Measurements from ENCODE around the gene MACROD2. TPM values are rescaled to one million over a fixed set of nuclear protein-coding genes. Genes with fewer than 3 reads are reported as not detected.

The MACROD2 gene
- total RNA-seq, 2 donors from 2014 or later: 8.0 to 19.4 TPM

DNA sequence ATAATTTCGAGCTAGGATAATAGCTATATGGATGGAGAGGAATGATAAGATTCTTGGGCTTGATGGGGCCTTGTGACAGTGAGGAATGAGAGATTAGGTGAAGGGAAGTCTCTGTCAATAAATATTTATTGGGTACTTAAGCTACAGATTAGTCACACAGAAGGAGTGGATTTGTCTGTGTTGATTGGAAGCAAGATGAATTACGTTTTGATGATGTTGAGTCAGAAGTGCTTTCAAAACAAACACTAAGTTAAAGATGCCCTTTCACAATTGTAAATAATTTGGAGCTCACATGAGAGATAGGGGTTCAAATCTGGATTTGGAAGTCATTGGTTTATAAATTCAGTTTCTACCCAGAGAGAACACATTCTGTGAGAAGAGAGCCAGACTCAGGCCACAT lies 1743.7 kb downstream of the MACROD2 start:
- no peaks in the 10 kb centered on the region for H3K4me1 ChIP-seq (replicated peaks)
- H3K27ac ChIP-seq: no peak overlapping the region
- H3K4me3 ChIP-seq: no peak overlapping the region
- H3K27me3 ChIP-seq (replicated peaks; ENCODE audit: insufficient read depth): no peaks in the 10 kb centered on the region
- TF ChIP-seq POLR2A (IDR thresholded peaks at IDR 0.05) (no peak), POLR2AphosphoS5 (IDR thresholded peaks at IDR 0.05) (no peak)
- TF ChIP-seq, protein P1, sequence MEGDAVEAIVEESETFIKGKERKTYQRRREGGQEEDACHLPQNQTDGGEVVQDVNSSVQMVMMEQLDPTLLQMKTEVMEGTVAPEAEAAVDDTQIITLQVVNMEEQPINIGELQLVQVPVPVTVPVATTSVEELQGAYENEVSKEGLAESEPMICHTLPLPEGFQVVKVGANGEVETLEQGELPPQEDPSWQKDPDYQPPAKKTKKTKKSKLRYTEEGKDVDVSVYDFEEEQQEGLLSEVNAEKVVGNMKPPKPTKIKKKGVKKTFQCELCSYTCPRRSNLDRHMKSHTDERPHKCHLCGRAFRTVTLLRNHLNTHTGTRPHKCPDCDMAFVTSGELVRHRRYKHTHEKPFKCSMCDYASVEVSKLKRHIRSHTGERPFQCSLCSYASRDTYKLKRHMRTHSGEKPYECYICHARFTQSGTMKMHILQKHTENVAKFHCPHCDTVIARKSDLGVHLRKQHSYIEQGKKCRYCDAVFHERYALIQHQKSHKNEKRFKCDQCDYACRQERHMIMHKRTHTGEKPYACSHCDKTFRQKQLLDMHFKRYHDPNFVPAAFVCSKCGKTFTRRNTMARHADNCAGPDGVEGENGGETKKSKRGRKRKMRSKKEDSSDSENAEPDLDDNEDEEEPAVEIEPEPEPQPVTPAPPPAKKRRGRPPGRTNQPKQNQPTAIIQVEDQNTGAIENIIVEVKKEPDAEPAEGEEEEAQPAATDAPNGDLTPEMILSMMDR (IDR thresholded peaks at IDR 0.05): no peak
- DNase-seq (ENCODE audit: low spot score): no peak
- H3K36me3 ChIP-seq: no peaks in the 10 kb centered on the region
- WGBS: 57% methylated on average over 2 of the region's 2 CpGs
- no peaks in the 10 kb centered on the region for H3K9me3 ChIP-seq
- intact Hi-C loops (cut with DNase I): no loop called here

DNA sequence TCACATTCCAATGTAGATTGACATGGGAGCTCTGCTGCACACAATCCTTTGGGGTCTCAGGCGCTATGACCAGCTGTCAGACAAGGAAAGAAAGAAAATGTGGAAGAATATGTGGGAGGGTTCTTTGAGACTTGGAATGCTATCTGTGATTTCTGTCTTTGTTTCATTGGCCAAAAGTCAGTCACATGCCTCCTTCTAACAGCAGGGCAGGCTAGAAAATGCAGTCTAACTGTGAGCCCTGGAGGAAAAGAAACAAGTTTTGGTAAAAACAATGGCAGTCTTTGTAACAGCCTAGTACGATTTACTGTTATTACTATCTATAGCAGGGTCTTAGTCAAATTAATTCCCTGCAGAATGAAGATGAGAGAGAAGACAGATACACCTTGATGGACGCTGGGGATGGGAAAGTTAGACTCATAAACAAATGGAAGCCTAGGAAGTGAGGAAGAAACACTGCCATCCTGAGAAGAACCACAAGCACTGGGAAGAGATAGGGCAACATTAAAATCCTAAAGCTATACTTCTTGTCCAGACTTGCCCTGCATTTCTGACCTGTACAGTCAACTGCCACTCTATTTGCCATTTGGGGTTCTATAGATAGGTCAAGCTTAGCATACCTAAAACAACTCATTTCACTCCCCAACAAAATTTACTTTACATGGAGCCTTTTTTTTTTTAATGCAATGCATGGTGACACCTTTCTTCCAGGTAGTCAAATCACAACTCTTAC lies 1744.9 kb downstream of the MACROD2 start:
- no peaks in the 10 kb centered on the region for H3K4me1 ChIP-seq (replicated peaks)
- 75% methylated on average over 3 of the region's 3 CpGs for whole genome bisulfite sequencing
- H3K27me3 ChIP-seq (replicated peaks; ENCODE audit: insufficient read depth): no peaks in the 10 kb centered on the region
- no peak for DNase-seq (ENCODE audit: low spot score)
- TF ChIP-seq, protein P1 (IDR thresholded peaks at IDR 0.05): no peak
- no peaks in the 10 kb centered on the region for H3K36me3 ChIP-seq
- intact Hi-C loops (cut with DNase I): no loop called here
- H3K9me3 ChIP-seq: no peaks in the 10 kb centered on the region
- H3K4me3 ChIP-seq: no peak overlapping the region
- no peak overlapping the region for H3K27ac ChIP-seq

DNA sequence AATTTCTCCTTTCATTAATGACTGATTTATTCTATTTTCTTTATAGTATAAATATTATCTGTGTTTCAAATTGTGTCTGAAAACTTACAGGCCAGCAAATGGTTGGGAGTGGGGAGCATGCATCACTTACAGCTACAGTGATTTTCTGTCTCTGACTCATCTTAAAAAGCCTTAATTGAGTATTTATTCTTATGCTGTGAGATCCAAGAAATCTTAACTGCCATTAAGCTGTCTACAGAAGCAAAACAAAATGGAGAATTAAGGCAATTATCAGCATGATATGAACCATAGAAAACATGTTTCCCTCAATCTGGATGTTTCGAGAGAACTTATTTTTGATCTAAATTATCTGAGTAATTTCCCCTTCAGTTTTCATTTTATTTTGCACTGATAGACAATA lies 1746.8 kb downstream of the MACROD2 start:
- Histone ChIP-seq H3K4me3 (no peak overlapping the region), H3K27ac (no peak overlapping the region), H3K36me3 (no peaks in the 10 kb centered on the region), H3K27me3 (replicated peaks; ENCODE audit: insufficient read depth) (no peaks in the 10 kb centered on the region), H3K9me3 (no peaks in the 10 kb centered on the region), H3K4me1 (replicated peaks) (no peaks in the 10 kb centered on the region)
- no peak for DNase-seq (ENCODE audit: low spot score)
- 96% methylated on average over 1 of the region's 1 CpG for WGBS
- intact Hi-C loops (cut with DNase I): no loop called here
- TF ChIP-seq POLR2AphosphoS5 (IDR thresholded peaks at IDR 0.05): no peak
- TF ChIP-seq, protein P1 (IDR thresholded peaks at IDR 0.05): no peak
- no peak for TF ChIP-seq POLR2A (IDR thresholded peaks at IDR 0.05)

DNA sequence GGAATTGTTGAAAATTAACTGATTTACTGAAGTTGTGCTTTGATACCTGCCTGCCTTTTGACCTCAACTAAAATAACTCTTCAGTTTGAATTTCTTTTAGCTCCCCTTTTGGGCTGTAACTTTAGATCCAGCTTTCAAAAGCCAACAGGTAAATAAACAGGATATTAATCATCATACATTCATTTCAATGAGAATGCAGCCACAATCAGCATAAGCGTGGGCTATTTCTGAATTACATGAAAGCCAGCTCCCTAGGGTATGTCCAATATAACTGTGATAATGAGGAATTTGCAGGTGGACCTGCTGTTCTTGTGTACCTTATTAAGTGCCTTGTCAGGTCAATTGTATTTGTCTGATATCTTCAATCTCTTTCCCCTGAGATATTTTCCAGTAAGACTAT lies 1747.3 kb downstream of the MACROD2 start:
- intact Hi-C loops (cut with DNase I): no loop called here
- Histone ChIP-seq H3K9me3 (no peaks in the 10 kb centered on the region), H3K4me3 (no peak overlapping the region), H3K27ac (no peak overlapping the region), H3K4me1 (replicated peaks) (no peaks in the 10 kb centered on the region), H3K27me3 (replicated peaks; ENCODE audit: insufficient read depth) (no peaks in the 10 kb centered on the region), H3K36me3 (no peaks in the 10 kb centered on the region)
- 88% methylated on average over 1 of the region's 1 CpG for WGBS
- TF ChIP-seq, protein P1 (IDR thresholded peaks at IDR 0.05): no peak
- TF ChIP-seq POLR2A (IDR thresholded peaks at IDR 0.05): no peak
- no peak for TF ChIP-seq POLR2AphosphoS5 (IDR thresholded peaks at IDR 0.05)
- no peak for DNase-seq (ENCODE audit: low spot score)

DNA sequence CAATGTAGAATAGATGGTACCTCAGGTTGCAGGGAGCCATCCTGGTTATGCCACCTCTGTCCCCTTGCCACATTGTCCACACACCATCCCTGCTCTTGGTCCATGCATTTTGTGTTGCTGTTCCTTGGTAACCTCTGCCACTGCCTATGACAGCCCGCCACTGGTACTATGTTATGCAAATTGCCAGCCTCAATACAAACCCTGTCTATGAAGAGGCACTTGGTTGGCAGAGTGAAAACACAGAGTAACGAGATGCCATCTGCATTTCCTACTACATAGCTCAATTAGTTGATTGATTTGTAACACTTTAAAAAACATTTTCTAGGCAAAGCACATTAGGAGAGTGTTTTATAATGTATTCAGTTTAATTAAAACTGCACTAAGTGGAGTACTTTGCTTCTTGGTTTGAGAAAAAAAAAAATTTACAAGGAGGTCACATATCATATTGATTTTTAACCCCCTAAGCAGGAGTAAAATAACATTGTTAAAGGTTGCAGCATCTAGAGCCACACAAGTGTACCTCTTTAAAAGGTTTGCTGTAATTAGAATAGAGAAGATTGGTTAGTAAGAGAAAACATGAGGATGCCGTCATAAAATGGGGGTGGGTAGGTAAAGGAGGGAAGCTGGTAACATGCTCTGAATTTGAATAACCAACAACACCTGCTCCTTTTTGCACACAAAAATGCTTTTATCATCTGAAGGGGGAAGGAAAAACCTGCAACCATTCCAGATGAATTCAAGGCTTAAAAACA lies 1760.9 kb downstream of the MACROD2 start:
- Histone ChIP-seq H3K27ac (no peak overlapping the region), H3K4me1 (replicated peaks) (no peaks in the 10 kb centered on the region), H3K4me3 (no peak overlapping the region), H3K36me3 (no peaks in the 10 kb centered on the region), H3K27me3 (replicated peaks; ENCODE audit: insufficient read depth) (no peaks in the 10 kb centered on the region), H3K9me3 (no peaks in the 10 kb centered on the region)
- 69% methylated on average over 3 of the region's 3 CpGs for WGBS
- DNase-seq (ENCODE audit: low spot score): no peak
- TF ChIP-seq POLR2AphosphoS5 (IDR thresholded peaks at IDR 0.05): no peak
- TF ChIP-seq, protein P1 (IDR thresholded peaks at IDR 0.05): no peak
- TF ChIP-seq POLR2A (IDR thresholded peaks at IDR 0.05): no peak
- intact Hi-C loops (cut with DNase I): no loop called here
